GM12878 (cell line): ENCODE results near the gene STK10. TPM values are rescaled to one million over a fixed set of nuclear protein-coding genes. Genes with fewer than 3 reads are reported as not detected.

Experiments
- ATAC-seq: fragments of 200-7000 bp; cut with Tn5 transposase; 3 replicates; pipeline ENCODE4 v1.9.1; 2020; ENCODE audit warnings: mild to moderate bottlenecking, moderate library complexity
- BruUV-seq: library from RNA; stranded (reverse); fragments of 400-500 nt; replicated peaks from 2 replicates; lab custom pipeline; 2021; lab: Mats Ljungman, UMichigan
- CTCF ChIA-PET: fragments of 300-600 bp; sonication (Branson Sonifier 250); formaldehyde crosslinking; extraction: SDS; loops from one replicate; lab custom pipeline; 2021; ENCODE audit warnings: inconsistent platforms; lab: Yijun Ruan, JAX
- POLR2A ChIA-PET: fragments of 350-600 bp; formaldehyde crosslinking; extraction: SDS; loops from one replicate; lab custom pipeline; 2021; ENCODE audit warnings: inconsistent platforms; lab: Charles Lee
- RAD21 ChIA-PET: fragments of 300-600 bp; sonication (Branson Sonifier 250); formaldehyde crosslinking; loops from one replicate; lab custom pipeline; 2023; ENCODE audit warnings: antibody characterized with exemption; ENCODE audit not compliant: unreplicated experiment; lab: Charles Lee
- SMC1A ChIA-PET: fragments of 300-600 bp; sonication (Branson Sonifier 250); formaldehyde crosslinking; loops from one replicate; lab custom pipeline; 2023; ENCODE audit not compliant: unreplicated experiment, uncharacterized antibody; lab: Charles Lee
- DNase-seq: peaks from one replicate; pipeline ENCODE4 v3.0.0-alpha.2; 2011; ENCODE audit warnings: low read depth, low spot score
- FAIRE-seq: peaks from 3 replicates; lab custom pipeline; 2011; peaks lifted over from hg19 to GRCh38; lab: Jason Lieb, UNC
- H2AFZ ChIP-seq: 2 replicates; pipeline ENCODE4 v1.6.0; 2011; ENCODE audit warnings: low read depth, low read length, control low read depth; ENCODE audit not compliant: control insufficient read depth
- H3K27ac ChIP-seq: 2 replicates; pipeline ENCODE4 v1.5.1; 2011; ENCODE audit warnings: control low read depth; ENCODE audit not compliant: control insufficient read depth, insufficient read depth
- H3K27me3 ChIP-seq, 2 experiments: replicated peaks in 1 of 2; 2 replicates each; pipeline versions ENCODE4 v1.6.0 to v1.6.1; 2011; ENCODE audit warnings: low read length in 1 of 2; ENCODE audit not compliant: control insufficient read depth in 2 of 2, insufficient read depth in 2 of 2
- H3K36me3 ChIP-seq, 2 experiments: 2 replicates each; pipeline ENCODE4 v1.5.1; 2011; ENCODE audit warnings: low read length in 1 of 2; ENCODE audit not compliant: control insufficient read depth in 2 of 2, insufficient read depth in 2 of 2
- H3K4me1 ChIP-seq: 2 replicates; pipeline ENCODE4 v1.6.1; 2011; ENCODE audit warnings: mild to moderate bottlenecking, low read length, moderate library complexity, mixed read lengths; ENCODE audit not compliant: control insufficient read depth, insufficient read depth
- H3K4me2 ChIP-seq: 2 replicates; pipeline ENCODE4 v1.6.0; 2011; ENCODE audit warnings: control low read depth; ENCODE audit not compliant: control insufficient read depth, insufficient read depth
- H3K4me3 ChIP-seq: fragments of 200-600 bp; sonication (generic); 2 replicates; pipeline ENCODE4 v1.5.1; 2016
- H3K79me2 ChIP-seq: 2 replicates; pipeline ENCODE4 v1.6.0; 2011; ENCODE audit warnings: low read length; ENCODE audit not compliant: control insufficient read depth, insufficient read depth
- H3K9ac ChIP-seq: 2 replicates; pipeline ENCODE4 v1.8.0; 2011; ENCODE audit warnings: low read length, control low read depth, mixed read lengths; ENCODE audit not compliant: control insufficient read depth, insufficient read depth
- H3K9me3 ChIP-seq: replicated peaks from 3 replicates; pipeline ENCODE4 v1.5.1; 2011; ENCODE audit warnings: mild to moderate bottlenecking, low read length; ENCODE audit not compliant: control insufficient read depth, insufficient read depth
- H4K20me1 ChIP-seq: 2 replicates; pipeline ENCODE4 v1.6.0; 2011; ENCODE audit not compliant: control insufficient read depth, insufficient read depth
- CREB1 ChIP-seq: IDR thresholded peaks from 2 replicates; pipeline ENCODE4 v1.6.1; 2012; ENCODE audit warnings: low read depth, mild to moderate bottlenecking, inconsistent platforms
- DPF2 ChIP-seq: fragments of 450-650 bp; IDR thresholded peaks from 2 replicates; pipeline ENCODE4 v1.6.1; 2017; ENCODE audit warnings: mild to moderate bottlenecking
- EP300 ChIP-seq, 2 experiments: fragments of 150-350 bp in 1 of 2; IDR thresholded peaks; 2 replicates each; pipeline ENCODE4 v1.6.1; 2011 to 2012; ENCODE audit warnings: low read depth in 2 of 2, low read length in 2 of 2, borderline replicate concordance in 1 of 2, improper control_type of control experiment in 1 of 2, inconsistent platforms in 1 of 2; ENCODE audit not compliant: control insufficient read depth in 1 of 2
- IKZF1 ChIP-seq: fragments of 450-650 bp; conservative IDR thresholded peaks from 2 replicates; pipeline ENCODE4 v1.6.1; 2017; ENCODE audit warnings: antibody characterized with exemption, mild to moderate bottlenecking
- IKZF2 ChIP-seq, 2 experiments: fragments of 450-650 bp; IDR thresholded peaks; 2 replicates each; pipeline ENCODE4 v1.6.1; 2017; ENCODE audit warnings: mild to moderate bottlenecking in 2 of 2, moderate library complexity in 2 of 2
- KAT2A ChIP-seq: conservative IDR thresholded peaks from 2 replicates; pipeline ENCODE4 v1.6.1; 2011; ENCODE audit warnings: low read depth, low read length; ENCODE audit not compliant: control insufficient read depth
- MEF2A ChIP-seq: IDR thresholded peaks from 2 replicates; pipeline ENCODE4 v1.6.1; 2011; ENCODE audit warnings: low read depth, mild to moderate bottlenecking, low read length, moderate library complexity; ENCODE audit not compliant: insufficient read depth
- NR2C2 ChIP-seq: IDR thresholded peaks from 2 replicates; pipeline ENCODE4 v1.6.1; 2011; ENCODE audit warnings: borderline replicate concordance, low read depth; ENCODE audit not compliant: control insufficient read depth, insufficient read length
- PAX8 ChIP-seq: fragments of 450-650 bp; IDR thresholded peaks from 2 replicates; pipeline ENCODE4 v1.6.1; 2017; ENCODE audit warnings: mild to moderate bottlenecking, moderate library complexity
- SREBF1 ChIP-seq: IDR thresholded peaks from 2 replicates; pipeline ENCODE4 v1.6.1; 2012; ENCODE audit warnings: mild to moderate bottlenecking, low read length
- TCF7 ChIP-seq: IDR thresholded peaks from 2 replicates; pipeline ENCODE4 v1.6.1; 2014; ENCODE audit warnings: antibody characterized with exemption, borderline replicate concordance
- ZNF24 ChIP-seq: fragments of 450-650 bp; IDR thresholded peaks from 2 replicates; pipeline ENCODE4 v1.6.1; 2017; ENCODE audit warnings: antibody characterized with exemption, mild to moderate bottlenecking
- WGBS: methylation state at CpG from one replicate; pipeline ENCODE4 v1.1.6; 2016; ENCODE audit warnings: low lambda C conversion rate; ENCODE audit not compliant: insufficient replicate concordance, insufficient coverage; ENCODE audit errors: missing lambda C conversion rate; 5-methylcytosine and 5-hydroxymethylcytosine counted together
- in situ Hi-C: fragments of 300-500 bp; cut with MboI; formaldehyde crosslinking; loops from 9 replicates; pipeline ENCODE4 v1.14.3; 2018; ENCODE audit warnings: mixed read lengths
- intact Hi-C: fragments of 100-400 bp; cut with micrococcal nuclease; formaldehyde crosslinking; loops from one replicate; pipeline ENCODE4 v1.14.2; 2022; ENCODE audit not compliant: unreplicated experiment
- polyA plus RNA-seq, 11 experiments: library from polyadenylated mRNA; depleted of rRNA in 4 of 11; unstranded in 6 of 11; stranded (reverse) in 5 of 11; fragments of >200 nt; fragmentation: Nextera tagmentation in 4 of 11; fragmentation: Illumina TruSeq in 1 of 11; extraction: Ambion mirVana in 4 of 11; extraction: Trizol in 1 of 11; gene quantifications; 1 replicate in 1 of 11; 2 replicates in 10 of 11; pipeline versions ENCODE4 v1.2.1 to v1.2.3, GENCODE V29; 2011 to 2016; ENCODE audit warnings: inconsistent platforms in 2 of 11, missing spikeins in 2 of 11, low read depth in 1 of 11
- total RNA-seq, 4 experiments: library from RNA; depleted of rRNA in 3 of 4; stranded (reverse); fragments of >200 nt in 3 of 4; fragmentation: Illumina TruSeq in 1 of 4; extraction: Trizol in 1 of 4; gene quantifications; 2 replicates each; pipeline versions ENCODE4 v1.2.1 to v1.2.3, GENCODE V29; 2013 to 2021
- TF ChIP-seq, protein P1 (sequence below): fragments of 450-650 bp; formaldehyde crosslinking; IDR thresholded peaks from 2 replicates; pipeline ENCODE4 v1.4.0; 2020; ENCODE audit warnings: mild to moderate bottlenecking, moderate library complexity
- TF ChIP-seq, protein P2 (sequence below): fragments of 450-650 bp; IDR thresholded peaks from 2 replicates; pipeline ENCODE4 v1.6.1; 2017; ENCODE audit warnings: antibody characterized with exemption, mild to moderate bottlenecking, moderate library complexity
- TF ChIP-seq, protein P3 (sequence below): fragments of 450-650 bp; IDR thresholded peaks from 2 replicates; pipeline ENCODE4 v1.6.1; 2016; ENCODE audit warnings: mild to moderate bottlenecking

STK10 gene
- total and polyA plus RNA-seq, 10 of the 15 experiments (the other 5 are each of a cell fraction or from before 2014, with no cell fraction given), result 14.2 to 96.4 (median 50.6) TPM

DNA sequence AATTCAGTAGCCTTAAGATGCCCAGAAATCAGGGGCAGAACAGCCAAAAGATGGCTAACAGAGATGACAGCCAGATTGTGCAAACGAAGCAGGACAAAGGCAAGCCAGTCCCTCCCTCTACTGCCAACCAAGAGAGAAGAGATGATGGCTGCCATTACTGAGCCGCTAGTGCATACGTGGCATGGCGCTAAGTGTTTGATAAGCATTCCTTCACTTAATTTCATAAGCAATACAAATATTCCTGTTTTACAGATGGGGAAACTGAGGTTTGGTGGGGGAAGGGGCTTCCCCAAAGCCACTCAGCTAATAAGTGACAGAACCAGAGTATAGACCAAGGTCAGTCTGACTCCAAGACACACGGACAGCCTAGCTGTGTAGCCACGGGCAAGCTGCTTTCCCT, 44.1 kb downstream of the STK10 start:
- CTCF ChIA-PET, result interaction anchor here (1.1 kb wide), 1 partner anchor 45 kb away, joined by 3 read pairs; the partner anchor contains the start of gene STK10
- BruUV-seq, result no TSS peak
- intact Hi-C loops, result no loop called here
- no peak for DNase-seq
- H3K79me2 ChIP-seq, result peaks cover 70% of the 10 kb centered on the region
- peaks cover 16 to 17% of the 10 kb centered on the region in 2 experiments for H3K36me3 ChIP-seq
- no peak overlapping the region for H3K27ac ChIP-seq
- no peak overlapping the region for H3K4me3 ChIP-seq
- H3K9ac ChIP-seq, result no peak overlapping the region
- FAIRE-seq, result no peak
- no peak overlapping the region for H2AFZ ChIP-seq
- ATAC-seq, result no peak; the same call in 2 of the 3 replicates
- no peaks in the 10 kb centered on the region for H3K27me3 ChIP-seq
- POLR2A ChIA-PET, result interaction anchor here (2.3 kb wide), 1 partner anchor 33 kb away, joined by 5 read pairs; no protein-coding TSS in a partner anchor
- H4K20me1 ChIP-seq, result peaks cover 6% of the 10 kb centered on the region
- TF ChIP-seq, protein P1, sequence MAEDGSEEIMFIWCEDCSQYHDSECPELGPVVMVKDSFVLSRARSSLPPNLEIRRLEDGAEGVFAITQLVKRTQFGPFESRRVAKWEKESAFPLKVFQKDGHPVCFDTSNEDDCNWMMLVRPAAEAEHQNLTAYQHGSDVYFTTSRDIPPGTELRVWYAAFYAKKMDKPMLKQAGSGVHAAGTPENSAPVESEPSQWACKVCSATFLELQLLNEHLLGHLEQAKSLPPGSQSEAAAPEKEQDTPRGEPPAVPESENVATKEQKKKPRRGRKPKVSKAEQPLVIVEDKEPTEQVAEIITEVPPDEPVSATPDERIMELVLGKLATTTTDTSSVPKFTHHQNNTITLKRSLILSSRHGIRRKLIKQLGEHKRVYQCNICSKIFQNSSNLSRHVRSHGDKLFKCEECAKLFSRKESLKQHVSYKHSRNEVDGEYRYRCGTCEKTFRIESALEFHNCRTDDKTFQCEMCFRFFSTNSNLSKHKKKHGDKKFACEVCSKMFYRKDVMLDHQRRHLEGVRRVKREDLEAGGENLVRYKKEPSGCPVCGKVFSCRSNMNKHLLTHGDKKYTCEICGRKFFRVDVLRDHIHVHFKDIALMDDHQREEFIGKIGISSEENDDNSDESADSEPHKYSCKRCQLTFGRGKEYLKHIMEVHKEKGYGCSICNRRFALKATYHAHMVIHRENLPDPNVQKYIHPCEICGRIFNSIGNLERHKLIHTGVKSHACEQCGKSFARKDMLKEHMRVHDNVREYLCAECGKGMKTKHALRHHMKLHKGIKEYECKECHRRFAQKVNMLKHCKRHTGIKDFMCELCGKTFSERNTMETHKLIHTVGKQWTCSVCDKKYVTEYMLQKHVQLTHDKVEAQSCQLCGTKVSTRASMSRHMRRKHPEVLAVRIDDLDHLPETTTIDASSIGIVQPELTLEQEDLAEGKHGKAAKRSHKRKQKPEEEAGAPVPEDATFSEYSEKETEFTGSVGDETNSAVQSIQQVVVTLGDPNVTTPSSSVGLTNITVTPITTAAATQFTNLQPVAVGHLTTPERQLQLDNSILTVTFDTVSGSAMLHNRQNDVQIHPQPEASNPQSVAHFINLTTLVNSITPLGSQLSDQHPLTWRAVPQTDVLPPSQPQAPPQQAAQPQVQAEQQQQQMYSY (CRISPR knock-in tag), result no peak
- TF ChIP-seq, protein P2, sequence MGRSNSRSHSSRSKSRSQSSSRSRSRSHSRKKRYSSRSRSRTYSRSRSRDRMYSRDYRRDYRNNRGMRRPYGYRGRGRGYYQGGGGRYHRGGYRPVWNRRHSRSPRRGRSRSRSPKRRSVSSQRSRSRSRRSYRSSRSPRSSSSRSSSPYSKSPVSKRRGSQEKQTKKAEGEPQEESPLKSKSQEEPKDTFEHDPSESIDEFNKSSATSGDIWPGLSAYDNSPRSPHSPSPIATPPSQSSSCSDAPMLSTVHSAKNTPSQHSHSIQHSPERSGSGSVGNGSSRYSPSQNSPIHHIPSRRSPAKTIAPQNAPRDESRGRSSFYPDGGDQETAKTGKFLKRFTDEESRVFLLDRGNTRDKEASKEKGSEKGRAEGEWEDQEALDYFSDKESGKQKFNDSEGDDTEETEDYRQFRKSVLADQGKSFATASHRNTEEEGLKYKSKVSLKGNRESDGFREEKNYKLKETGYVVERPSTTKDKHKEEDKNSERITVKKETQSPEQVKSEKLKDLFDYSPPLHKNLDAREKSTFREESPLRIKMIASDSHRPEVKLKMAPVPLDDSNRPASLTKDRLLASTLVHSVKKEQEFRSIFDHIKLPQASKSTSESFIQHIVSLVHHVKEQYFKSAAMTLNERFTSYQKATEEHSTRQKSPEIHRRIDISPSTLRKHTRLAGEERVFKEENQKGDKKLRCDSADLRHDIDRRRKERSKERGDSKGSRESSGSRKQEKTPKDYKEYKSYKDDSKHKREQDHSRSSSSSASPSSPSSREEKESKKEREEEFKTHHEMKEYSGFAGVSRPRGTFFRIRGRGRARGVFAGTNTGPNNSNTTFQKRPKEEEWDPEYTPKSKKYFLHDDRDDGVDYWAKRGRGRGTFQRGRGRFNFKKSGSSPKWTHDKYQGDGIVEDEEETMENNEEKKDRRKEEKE, result no peak
- TF ChIP-seq DPF2, result no peak
- TF ChIP-seq NR2C2, result no peak
- no peak for TF ChIP-seq IKZF1
- TF ChIP-seq EP300 (IDR thresholded peaks at IDR 0.05; ENCODE audit: borderline replicate concordance in 1 of 2, control insufficient read depth in 1 of 2, low read depth in 2 of 2, low read length in 2 of 2), result no peak
- TF ChIP-seq TCF7, result no peak
- TF ChIP-seq IKZF2 (IDR thresholded peaks at IDR 0.05), result no peak
- no peak for TF ChIP-seq KAT2A
- no peak for TF ChIP-seq MEF2A
- TF ChIP-seq, protein P3, sequence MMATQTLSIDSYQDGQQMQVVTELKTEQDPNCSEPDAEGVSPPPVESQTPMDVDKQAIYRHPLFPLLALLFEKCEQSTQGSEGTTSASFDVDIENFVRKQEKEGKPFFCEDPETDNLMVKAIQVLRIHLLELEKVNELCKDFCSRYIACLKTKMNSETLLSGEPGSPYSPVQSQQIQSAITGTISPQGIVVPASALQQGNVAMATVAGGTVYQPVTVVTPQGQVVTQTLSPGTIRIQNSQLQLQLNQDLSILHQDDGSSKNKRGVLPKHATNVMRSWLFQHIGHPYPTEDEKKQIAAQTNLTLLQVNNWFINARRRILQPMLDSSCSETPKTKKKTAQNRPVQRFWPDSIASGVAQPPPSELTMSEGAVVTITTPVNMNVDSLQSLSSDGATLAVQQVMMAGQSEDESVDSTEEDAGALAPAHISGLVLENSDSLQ, result no peak
- no peak for TF ChIP-seq ZNF24
- TF ChIP-seq PAX8, result no peak
- TF ChIP-seq SREBF1, result no peak
- no peak for TF ChIP-seq CREB1
- TF ChIP-seq, all 136 proteins: peak for 0
- SMC1A ChIA-PET, result interaction anchor here (1.0 kb wide), 2 partner anchors 11 to 12 kb away, joined by 3 read pairs; no protein-coding TSS in a partner anchor
- Histone ChIP-seq H3K9me3 (no peaks in the 10 kb centered on the region; the same call in 2 of the 3 replicates), H3K4me1 (peaks cover 11% of the 10 kb centered on the region), H3K4me2 (no peak overlapping the region)
- WGBS, result 80% methylated on average over 6 of the region's 6 CpGs
- RAD21 ChIA-PET, result interaction anchor here (0.5 to 1.0 kb wide), 6 partner anchors 11 to 108 kb away, joined by 3 to 4 read pairs (median 4); no protein-coding TSS in a partner anchor
- in situ Hi-C loops, result no loop called here
